Gastroesophageal sphincter (tissue), 4 donors: ENCODE measurements around the gene TUT4. TPM values are rescaled to one million over a fixed set of nuclear protein-coding genes. Genes with fewer than 3 reads are reported as not detected.

ENCODE experiments used
- ATAC-seq: fragments of 150-250 bp; one replicate; pipeline ENCODE4 v1.9.1; 2016; ENCODE audit warnings: mild to moderate bottlenecking, moderate library complexity
- H3K27ac ChIP-seq, 4 donors: fragments of 200-600 bp; sonication (generic) in 3 of 4; 1 replicate in 3 of 4; 2 replicates in 1 of 4; pipeline ENCODE4 v1.5.1; 2016 to 2019
- H3K27me3 ChIP-seq: fragments of 200-600 bp; sonication (generic); one replicate; pipeline ENCODE4 v1.5.1; 2019
- H3K36me3 ChIP-seq, 2 donors: fragments of 200-600 bp; sonication (generic); one replicate each; pipeline ENCODE4 v1.5.1; 2019; ENCODE audit warnings: control low read depth in 1 of 2
- H3K4me1 ChIP-seq, 3 donors: fragments of 200-600 bp; sonication (generic); 1 replicate in 2 of 3; 2 replicates in 1 of 3; pipeline ENCODE4 v1.5.1; 2016 to 2019; ENCODE audit warnings: control low read depth in 2 of 3
- H3K4me3 ChIP-seq, 2 donors: fragments of 200-600 bp; sonication (generic); one replicate each; pipeline ENCODE4 v1.5.1; 2019; ENCODE audit warnings: mild to moderate bottlenecking in 1 of 2, moderate library complexity in 1 of 2
- H3K9me3 ChIP-seq, 3 donors: fragments of 200-600 bp; sonication (generic); one replicate each; pipeline ENCODE4 v1.5.1; 2017 to 2019; ENCODE audit warnings: control low read depth in 2 of 3
- CTCF ChIP-seq, 4 experiments: fragments of 200-600 bp in 2 of 4; fragments of 450-650 bp in 2 of 4; sonication (generic) in 1 of 4; IDR thresholded peaks; one replicate each; pipeline ENCODE4 v1.5.1; 2017 to 2019; ENCODE audit warnings: antibody characterized with exemption in 4 of 4, mild to moderate bottlenecking in 2 of 4, moderate library complexity in 2 of 4
- EP300 ChIP-seq: sonication (generic); formaldehyde crosslinking; IDR thresholded peaks from one replicate; pipeline ENCODE4 v1.6.1; 2017; ENCODE audit warnings: antibody characterized with exemption, mild to moderate bottlenecking
- POLR2A ChIP-seq, 2 donors: fragments of 450-650 bp; IDR thresholded peaks; one replicate each; pipeline ENCODE4 v1.6.1; 2017; ENCODE audit warnings: antibody characterized with exemption in 2 of 2, mild to moderate bottlenecking in 2 of 2, moderate library complexity in 1 of 2
- POLR2AphosphoS5 ChIP-seq: sonication (generic); formaldehyde crosslinking; IDR thresholded peaks from one replicate; pipeline ENCODE4 v1.6.1; 2017; ENCODE audit warnings: antibody characterized with exemption
- WGBS, 2 donors: methylation state at CpG; one replicate each; pipeline ENCODE4 v1.1.5; 2018; ENCODE audit warnings: low coverage in 1 of 2; 5-methylcytosine and 5-hydroxymethylcytosine counted together
- total RNA-seq, 4 donors: library from RNA; depleted of rRNA; stranded (reverse); fragments of >200 nt; gene quantifications; one replicate each; pipeline ENCODE4 v1.1.0, GENCODE V29; 2016

Gene TUT4
- total RNA-seq, 4 donors from 2014 or later: 32.3 to 56.5 (median 34.0) TPM

- Histone ChIP-seq H3K36me3 (peaks cover 0 to 90% of the 10 kb centered on the region in 2 donors), H3K27ac (no peak overlapping the region), H3K9me3 (no peaks in the 10 kb centered on the region), H3K4me3 (no peak overlapping the region), H3K4me1 (no peaks in the 10 kb centered on the region), H3K27me3 (no peaks in the 10 kb centered on the region)
- no peak for TF ChIP-seq POLR2AphosphoS5
- TF ChIP-seq CTCF (IDR thresholded peaks at IDR 0.05): no peak
- TF ChIP-seq EP300: no peak
- no peak for TF ChIP-seq POLR2A (IDR thresholded peaks at IDR 0.05)
- 85 to 90% methylated on average over 1 of the region's 1 CpG for WGBS, 2 donors
- ATAC-seq: no peak
These were observed 132.2 kb downstream of the TUT4 start for GRCh38 chr1:52420713-52421112.

GRCh38 chr1:52416811-52417210, 136.1 kb downstream of the TUT4 start:
- no peak overlapping the region for H3K4me3 ChIP-seq
- no peak for ATAC-seq
- H3K9me3 ChIP-seq: no peaks in the 10 kb centered on the region
- H3K27me3 ChIP-seq: no peaks in the 10 kb centered on the region
- TF ChIP-seq POLR2AphosphoS5 (no peak), EP300 (no peak), POLR2A (IDR thresholded peaks at IDR 0.05) (no peak), CTCF (IDR thresholded peaks at IDR 0.05) (no peak)
- 74 to 83% methylated on average over 2 of the region's 2 CpGs for WGBS, 2 donors
- peaks cover 0 to 95% of the 10 kb centered on the region in 2 donors for H3K36me3 ChIP-seq
- no peaks in the 10 kb centered on the region for H3K4me1 ChIP-seq
- no peak overlapping the region for H3K27ac ChIP-seq

- H3K27me3 ChIP-seq: no peaks in the 10 kb centered on the region
- H3K27ac ChIP-seq: no peak overlapping the region
- H3K4me1 ChIP-seq: no peaks in the 10 kb centered on the region
- TF ChIP-seq POLR2AphosphoS5 (no peak), POLR2A (IDR thresholded peaks at IDR 0.05) (no peak), EP300 (no peak), CTCF (IDR thresholded peaks at IDR 0.05) (no peak)
- H3K36me3 ChIP-seq: peaks cover 0 to 100% of the 10 kb centered on the region in 2 donors
- no peak for ATAC-seq
- H3K9me3 ChIP-seq: no peaks in the 10 kb centered on the region
- H3K4me3 ChIP-seq: no peak overlapping the region
These were observed 137.9 kb downstream of the TUT4 start for GRCh38 chr1:52414942-52415341.

- Histone ChIP-seq H3K36me3 (peaks cover 0 to 100% of the 10 kb centered on the region in 2 donors), H3K4me3 (no peak overlapping the region), H3K27me3 (no peaks in the 10 kb centered on the region), H3K9me3 (no peaks in the 10 kb centered on the region), H3K27ac (no peak overlapping the region), H3K4me1 (no peaks in the 10 kb centered on the region)
- 78 to 97% methylated on average over 5 to 7 of the region's 10 CpGs for WGBS, 2 donors
- ATAC-seq: no peak
- TF ChIP-seq POLR2AphosphoS5 (no peak), POLR2A (IDR thresholded peaks at IDR 0.05) (no peak), EP300 (no peak), CTCF (IDR thresholded peaks at IDR 0.05) (no peak)
These were observed 139.4 kb downstream of the TUT4 start for GRCh38 chr1:52413410-52413989.

GRCh38 chr1:52404975-52405338, 147.9 kb downstream of the TUT4 start:
- 3 to 5% methylated on average over 4 to 5 of the region's 8 CpGs for WGBS, 2 donors
- Histone ChIP-seq H3K27ac (peak overlapping the region; percentile 86 to 94 (median 88)), H3K4me1 (peaks cover 0 to 35% (median 8%) of the 10 kb centered on the region in 3 donors), H3K36me3 (peaks cover 0 to 41% of the 10 kb centered on the region in 2 donors), H3K27me3 (no peaks in the 10 kb centered on the region), H3K4me3 (peak overlapping the region; percentile 77 to 96), H3K9me3 (no peaks in the 10 kb centered on the region)
- TF ChIP-seq POLR2AphosphoS5 (no peak), EP300 (no peak), CTCF (IDR thresholded peaks at IDR 0.05) (no peak), POLR2A (IDR thresholded peaks at IDR 0.05) (no peak)
- no peak for ATAC-seq
